Psoas muscle (tissue), 8 donors: ENCODE measurements around the gene TRIM32. TPM values are rescaled to one million over a fixed set of nuclear protein-coding genes. Genes with fewer than 3 reads are reported as not detected.

ENCODE experiments used
- ATAC-seq, 4 donors: fragments of 200-7000 bp; cut with Tn5 transposase; one replicate each; pipeline ENCODE4 v1.9.1; 2020; ENCODE audit warnings: moderate library complexity in 3 of 4, mild to moderate bottlenecking in 2 of 4
- DNase-seq, 2 donors: peaks; one replicate each; pipeline ENCODE4 v3.0.0-alpha.2; 2020
- H3K27ac ChIP-seq: fragments of 200-600 bp; one replicate; pipeline ENCODE4 v1.8.0; 2022
- H3K27me3 ChIP-seq, 3 donors: fragments of 200-600 bp in 1 of 3; one replicate each; pipeline versions ENCODE4 v1.6.1 to v1.8.0; 2013 to 2022; ENCODE audit warnings: low read length in 2 of 3, mild to moderate bottlenecking in 2 of 3, moderate library complexity in 1 of 3; ENCODE audit not compliant: insufficient read depth in 3 of 3
- H3K36me3 ChIP-seq, 2 donors: fragments of 200-600 bp in 1 of 2; one replicate each; pipeline versions ENCODE4 v1.6.1 to v1.8.0; 2013 to 2022; ENCODE audit warnings: low read depth in 1 of 2, mild to moderate bottlenecking in 1 of 2, moderate library complexity in 1 of 2; ENCODE audit not compliant: insufficient read depth in 1 of 2
- H3K4me1 ChIP-seq: fragments of 200-600 bp; one replicate; pipeline ENCODE4 v1.8.0; 2022
- H3K4me3 ChIP-seq: fragments of 200-600 bp; one replicate; pipeline ENCODE4 v1.8.0; 2022; ENCODE audit warnings: mild to moderate bottlenecking
- H3K9me3 ChIP-seq: fragments of 200-600 bp; one replicate; pipeline ENCODE4 v1.8.0; 2022
- WGBS, 3 donors: extraction: QIAGEN DNeasy Blood & Tissue Kit; methylation state at CpG; one replicate each; pipeline versions ENCODE4 v1.1.6 to v1.1.7; 2013; 5-methylcytosine and 5-hydroxymethylcytosine counted together
- intact Hi-C, 2 donors: fragments of 100-400 bp; cut with DNase I; formaldehyde crosslinking; loops; one replicate each; pipeline versions ENCODE4 v1.11.0 to v1.14.2; 2022
- long read RNA-seq, 2 donors: library from polyadenylated mRNA; unstranded; transcript quantifications; one replicate each; pipeline ENCODE4 v2.0.0, GENCODE V29; 2021
- polyA plus RNA-seq, 3 donors: library from polyadenylated mRNA; stranded (reverse); fragments of 200-250 nt; gene quantifications; one replicate each; pipeline ENCODE4 v1.2.3, GENCODE V29; 2013
- total RNA-seq, 4 donors: library from RNA; stranded (reverse); fragmentation: NEBNext Ultra II Directional in 2 of 4; extraction: Animal tissue kit (Norgen Biotek cat#: 25700) in 2 of 4; gene quantifications; one replicate each; pipeline versions ENCODE4 v1.2.1 to v1.2.4, GENCODE V29; 2021 to 2023
- TF ChIP-seq, protein P1 (sequence below): fragments of 200-600 bp; IDR thresholded peaks from one replicate; pipeline ENCODE4 v1.8.0; 2022; ENCODE audit warnings: antibody characterized with exemption
- donor health status: healthy with polysubstance abuse.
- donor health status: DM: no; HTN: no; CAD: no; lungs with moderate emphysema.
- donor health status: Bipolar disorder and iron deficiency.
- donor health status: healthy.
- donor health status: DM: yes; HTN: yes; CAD: no.
- donor health status: DM: no; HTN: no; CAD: no.
- donor health status: DM: no; HTN: no; CAD: no.
- donor health status: DM: yes; HTN: yes; CAD: no.

TRIM32 gene, protein sequence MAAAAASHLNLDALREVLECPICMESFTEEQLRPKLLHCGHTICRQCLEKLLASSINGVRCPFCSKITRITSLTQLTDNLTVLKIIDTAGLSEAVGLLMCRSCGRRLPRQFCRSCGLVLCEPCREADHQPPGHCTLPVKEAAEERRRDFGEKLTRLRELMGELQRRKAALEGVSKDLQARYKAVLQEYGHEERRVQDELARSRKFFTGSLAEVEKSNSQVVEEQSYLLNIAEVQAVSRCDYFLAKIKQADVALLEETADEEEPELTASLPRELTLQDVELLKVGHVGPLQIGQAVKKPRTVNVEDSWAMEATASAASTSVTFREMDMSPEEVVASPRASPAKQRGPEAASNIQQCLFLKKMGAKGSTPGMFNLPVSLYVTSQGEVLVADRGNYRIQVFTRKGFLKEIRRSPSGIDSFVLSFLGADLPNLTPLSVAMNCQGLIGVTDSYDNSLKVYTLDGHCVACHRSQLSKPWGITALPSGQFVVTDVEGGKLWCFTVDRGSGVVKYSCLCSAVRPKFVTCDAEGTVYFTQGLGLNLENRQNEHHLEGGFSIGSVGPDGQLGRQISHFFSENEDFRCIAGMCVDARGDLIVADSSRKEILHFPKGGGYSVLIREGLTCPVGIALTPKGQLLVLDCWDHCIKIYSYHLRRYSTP
- total RNA-seq (10 to 100 TPM; 15.3 to 47.4 (median 22.3) TPM), polyA plus RNA-seq (10 to 100 TPM in 1 of 3 donors, 1 to 10 TPM in 2; 6.1 to 11.7 (median 9.0) TPM)
- long read RNA-seq, donor 1, transcript TRIM32-203 (2 exons, 3,717 nt): major isoform, 10 of 20 reads
- long read RNA-seq, donor 1, partial matches to known transcripts: 0 of 20 reads
- long read RNA-seq, donor 1, other reads (novel, unspliced or antisense): 6 of 20 reads
- long read RNA-seq, donor 2, transcript TRIM32-203 (2 exons, 3,717 nt): major isoform, 5 of 14 reads
- long read RNA-seq, donor 2, partial matches to known transcripts: 0 of 14 reads
- long read RNA-seq, donor 2, other reads (novel, unspliced or antisense): 5 of 14 reads

- DNase-seq: peak; percentile 94 to 96
- H3K9me3 ChIP-seq: no peaks in the 10 kb centered on the region
- H3K27ac ChIP-seq: peak within 1 kb of the TSS; percentile 92
- intact Hi-C loops: no loop called here
- 0 to 1% (median 0%) methylated on average over 52 to 54 of the region's 54 CpGs for WGBS, 3 donors
- ATAC-seq: peak; percentile 99
- TF ChIP-seq, protein P1, sequence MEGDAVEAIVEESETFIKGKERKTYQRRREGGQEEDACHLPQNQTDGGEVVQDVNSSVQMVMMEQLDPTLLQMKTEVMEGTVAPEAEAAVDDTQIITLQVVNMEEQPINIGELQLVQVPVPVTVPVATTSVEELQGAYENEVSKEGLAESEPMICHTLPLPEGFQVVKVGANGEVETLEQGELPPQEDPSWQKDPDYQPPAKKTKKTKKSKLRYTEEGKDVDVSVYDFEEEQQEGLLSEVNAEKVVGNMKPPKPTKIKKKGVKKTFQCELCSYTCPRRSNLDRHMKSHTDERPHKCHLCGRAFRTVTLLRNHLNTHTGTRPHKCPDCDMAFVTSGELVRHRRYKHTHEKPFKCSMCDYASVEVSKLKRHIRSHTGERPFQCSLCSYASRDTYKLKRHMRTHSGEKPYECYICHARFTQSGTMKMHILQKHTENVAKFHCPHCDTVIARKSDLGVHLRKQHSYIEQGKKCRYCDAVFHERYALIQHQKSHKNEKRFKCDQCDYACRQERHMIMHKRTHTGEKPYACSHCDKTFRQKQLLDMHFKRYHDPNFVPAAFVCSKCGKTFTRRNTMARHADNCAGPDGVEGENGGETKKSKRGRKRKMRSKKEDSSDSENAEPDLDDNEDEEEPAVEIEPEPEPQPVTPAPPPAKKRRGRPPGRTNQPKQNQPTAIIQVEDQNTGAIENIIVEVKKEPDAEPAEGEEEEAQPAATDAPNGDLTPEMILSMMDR: no peak
- peak within 1 kb of the TSS; percentile 74 for H3K4me3 ChIP-seq
- no peaks in the 10 kb centered on the region for H3K36me3 ChIP-seq
- H3K4me1 ChIP-seq: peaks cover 38% of the 10 kb centered on the region
- no peaks in the 10 kb centered on the region for H3K27me3 ChIP-seq
These were observed at the start of gene TRIM32 for GRCh38 chr9:116687074-116687753. TRIM32 (plus strand) TSS chr9:116687305; CDS start chr9:116697743, 10,438 bp downstream.

DNA sequence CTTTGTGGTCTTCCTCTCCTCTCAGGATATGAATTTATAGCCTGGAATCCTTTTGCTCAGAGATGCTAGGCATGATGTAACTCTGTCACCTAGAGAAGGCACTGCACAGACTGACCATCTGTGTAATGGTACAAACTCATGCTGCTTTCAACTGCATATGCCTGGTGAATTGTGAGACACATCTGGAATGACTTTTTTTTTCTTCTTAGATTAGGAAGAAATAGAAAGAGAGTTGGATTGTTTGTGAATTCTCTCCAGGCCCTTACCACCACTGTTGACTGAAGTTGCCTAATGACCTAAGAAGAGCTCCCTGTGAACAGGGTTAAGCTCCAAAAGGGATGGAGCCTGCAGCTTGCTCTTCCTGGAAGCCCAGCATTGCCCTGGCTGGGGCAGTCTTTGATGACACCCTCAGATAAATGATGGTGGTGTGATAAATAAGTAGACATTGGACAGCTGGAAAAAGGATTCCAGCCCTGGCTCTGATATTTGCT lies 47.8 kb upstream of the TRIM32 start:
- no peak overlapping the region for H3K4me3 ChIP-seq
- H3K27me3 ChIP-seq: no peaks in the 10 kb centered on the region
- ATAC-seq (peak in 2 of 4 donors; percentile 37 to 64), DNase-seq (no peak)
- peaks cover 28% of the 10 kb centered on the region for H3K4me1 ChIP-seq
- H3K9me3 ChIP-seq: no peaks in the 10 kb centered on the region
- H3K36me3 ChIP-seq: no peaks in the 10 kb centered on the region
- TF ChIP-seq, protein P1: no peak
- no peak overlapping the region for H3K27ac ChIP-seq
- intact Hi-C loops: no loop called here

DNA sequence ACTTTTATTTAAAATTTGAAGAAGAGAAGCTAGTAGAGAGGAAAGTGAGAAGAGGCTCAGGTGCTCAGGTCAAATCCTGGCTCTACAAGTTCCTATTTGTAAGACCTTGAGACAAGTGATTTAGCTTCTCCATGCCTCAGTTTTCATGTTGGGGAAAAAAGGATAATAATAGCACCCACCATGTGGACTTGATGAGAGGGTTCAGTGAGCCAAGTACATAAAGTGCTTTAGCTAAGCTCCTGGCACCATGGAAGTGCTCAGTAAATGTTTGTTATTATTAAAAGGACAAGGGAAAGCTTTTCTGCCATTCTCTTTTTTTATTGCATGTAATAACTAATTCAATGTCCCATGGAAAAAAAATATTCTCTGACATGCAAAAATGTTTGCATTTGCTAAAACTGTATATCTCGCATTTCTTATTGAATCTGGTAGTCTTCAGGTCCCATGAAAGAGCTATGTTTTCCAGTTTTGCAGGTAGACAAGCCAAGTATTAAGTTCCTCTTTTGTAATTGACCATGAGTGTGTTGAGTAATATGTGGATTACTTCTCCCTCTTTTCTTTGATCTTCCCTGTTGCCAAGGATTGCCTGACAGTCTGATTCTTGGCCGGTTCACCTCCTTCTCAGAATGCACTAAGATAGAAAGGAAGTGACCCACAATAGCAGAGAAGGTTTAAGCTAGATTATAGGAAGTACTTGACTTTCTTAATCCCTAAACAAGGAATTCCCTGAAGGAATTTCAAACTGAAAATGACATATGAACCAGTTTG lies 45.6 kb upstream of the TRIM32 start:
- no peak overlapping the region for H3K27ac ChIP-seq

More for the DNA sequence above, 45.6 kb upstream of the TRIM32 start:
- peak; percentile 65 to 88 (median 75) for ATAC-seq
- Histone ChIP-seq H3K4me1 (peaks cover 37% of the 10 kb centered on the region), H3K4me3 (no peak overlapping the region), H3K27me3 (no peaks in the 10 kb centered on the region), H3K9me3 (no peaks in the 10 kb centered on the region), H3K36me3 (no peaks in the 10 kb centered on the region)
- no peak for DNase-seq
- intact Hi-C loops: loop anchor here (5.0 to 10.0 kb wide), 3 partner anchors 49 to 367 kb away; no protein-coding TSS in a partner anchor
- TF ChIP-seq, protein P1: no peak
- 38 to 59% (median 51%) methylated on average over 2 of the region's 2 CpGs for WGBS, 3 donors
